DMS114 treated with DMSO at 0.1 percent for 48 hours (cell line): Measurements from ENCODE around the gene HEATR1.
"Not testable (repeated sequence)": the region's sequence is repeated elsewhere in the genome, so short reads cannot be mapped to it uniquely, and the experiment has no call there.

Experiments
- DNase-seq: peaks from one replicate; lab custom pipeline; 2025; ENCODE audit not compliant: unreplicated experiment; lab: John Stamatoyannopoulos, UW

HEATR1 gene

DNA sequence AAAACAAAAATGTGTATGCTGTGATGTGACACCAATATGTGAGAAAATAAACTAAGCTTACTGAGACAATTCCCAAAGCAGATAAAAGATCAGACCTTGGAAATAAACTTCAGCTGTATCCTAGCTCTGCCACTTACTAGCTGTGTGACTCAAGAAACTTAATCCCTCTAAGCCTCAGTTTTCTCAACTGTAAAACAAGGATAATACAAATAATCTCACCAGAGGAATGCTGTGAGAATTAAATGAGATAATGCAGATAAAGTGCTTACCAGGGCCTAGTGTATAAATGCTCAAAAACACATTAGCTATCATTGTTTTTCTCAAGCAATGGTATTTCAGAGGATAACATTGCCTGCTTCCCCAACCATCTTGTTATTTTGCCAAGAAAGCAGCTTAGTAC lies 2.1 kb downstream of the HEATR1 start:
- DNase-seq: no peak

DNA sequence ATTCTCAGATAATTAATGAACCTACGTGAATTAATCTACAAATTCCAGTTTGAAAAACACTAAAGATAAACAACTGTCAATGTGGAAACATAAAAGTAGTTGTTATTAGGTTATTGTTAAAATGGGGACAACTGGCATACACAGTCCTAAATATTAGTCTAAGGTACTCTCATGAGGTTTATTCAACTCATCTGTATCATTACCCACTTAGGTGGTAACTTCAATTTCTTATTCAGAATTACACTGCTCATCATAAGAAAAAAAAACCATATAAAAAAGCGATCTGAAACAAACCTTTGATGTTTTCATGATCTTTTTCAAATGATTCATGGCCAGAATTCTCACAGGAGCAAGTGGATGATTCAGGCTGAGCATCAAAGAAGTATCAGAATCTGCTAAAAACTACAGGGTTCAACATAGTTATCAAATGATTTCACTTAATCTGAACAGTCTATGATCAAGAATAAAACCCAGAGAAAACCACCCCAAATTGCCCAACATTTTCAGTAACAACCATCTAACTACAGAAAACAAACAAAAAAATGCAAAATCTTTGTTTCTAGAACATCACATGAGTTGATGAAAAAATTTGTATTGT lies 13.7 kb downstream of the HEATR1 start:
- DNase-seq: no peak

DNA sequence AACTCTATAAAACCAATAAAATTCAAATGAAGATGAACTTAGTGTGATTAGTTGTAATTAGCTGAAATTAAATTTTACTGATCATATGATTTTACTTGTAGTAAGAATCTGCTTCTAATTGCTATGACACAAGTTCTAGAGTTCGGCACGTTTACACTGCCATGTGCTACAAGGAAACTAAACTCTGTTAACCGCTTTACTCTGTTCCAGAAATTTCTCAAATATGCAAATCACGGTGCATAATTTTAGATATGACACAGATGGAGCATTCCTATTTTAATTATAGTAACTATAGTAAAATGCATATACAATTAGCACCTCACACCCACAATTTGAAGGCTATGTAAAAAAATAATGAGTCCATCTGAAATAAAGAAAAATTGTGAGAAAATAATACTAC lies 14.8 kb downstream of the HEATR1 start:
- no peak for DNase-seq

DNA sequence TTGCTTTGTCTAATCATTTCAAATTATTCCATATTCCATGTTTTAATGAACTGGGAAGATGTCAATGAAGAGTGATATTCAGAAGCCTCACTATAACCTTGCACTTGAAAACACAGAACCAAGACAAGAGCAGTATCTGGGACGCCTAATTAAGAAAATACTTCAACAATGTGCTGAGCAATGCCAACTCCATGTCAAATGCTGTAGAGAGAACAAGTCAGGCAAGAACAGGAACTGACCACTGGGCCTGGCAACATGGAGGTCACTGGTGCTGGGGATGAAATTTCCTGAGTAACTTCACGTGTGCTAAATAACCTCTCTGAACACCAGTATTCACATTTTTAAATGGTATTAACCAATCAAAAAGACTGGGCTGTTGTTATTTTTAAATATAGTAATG lies 22.8 kb downstream of the HEATR1 start:
- DNase-seq: no peak

DNA sequence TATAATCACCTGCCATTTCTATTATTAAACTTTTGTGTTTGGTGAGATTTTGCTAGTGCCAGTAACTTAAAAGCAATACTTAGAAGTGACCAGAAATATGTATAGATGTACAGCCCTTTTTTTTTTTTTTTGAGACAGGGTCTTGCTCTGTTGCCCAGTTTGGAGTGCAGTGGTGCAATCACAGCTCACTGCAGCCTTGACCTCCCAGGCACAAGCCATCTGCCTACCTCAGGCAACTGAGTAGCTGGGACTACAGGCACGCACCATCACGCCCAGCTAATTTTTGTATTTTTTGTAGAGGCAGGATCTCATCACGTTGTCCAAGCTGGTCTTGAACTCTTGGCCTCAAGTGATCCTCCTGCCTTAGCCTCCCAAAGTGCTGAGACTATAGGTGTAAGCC lies 23.9 kb downstream of the HEATR1 start:
- not testable (repeated sequence) for DNase-seq

DNA sequence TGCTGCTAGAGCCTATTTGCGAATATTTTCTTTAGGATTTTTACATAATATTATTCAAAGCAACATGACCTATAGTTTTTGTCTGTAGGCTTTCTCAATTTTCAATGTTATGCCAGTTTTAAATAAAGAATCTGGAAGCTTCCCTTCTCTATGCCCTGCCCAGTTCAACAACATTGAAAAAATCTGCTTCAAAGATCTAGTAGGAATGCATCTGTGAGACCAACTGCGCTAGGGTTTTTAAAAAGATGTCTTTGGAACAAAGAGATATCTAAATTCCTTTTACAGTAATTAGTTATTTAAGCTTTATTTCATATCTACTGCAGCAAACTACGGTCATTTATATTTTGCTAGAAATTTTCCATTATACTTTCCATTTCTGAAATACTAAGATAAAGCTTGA lies 25.7 kb downstream of the HEATR1 start:
- no peak for DNase-seq

DNA sequence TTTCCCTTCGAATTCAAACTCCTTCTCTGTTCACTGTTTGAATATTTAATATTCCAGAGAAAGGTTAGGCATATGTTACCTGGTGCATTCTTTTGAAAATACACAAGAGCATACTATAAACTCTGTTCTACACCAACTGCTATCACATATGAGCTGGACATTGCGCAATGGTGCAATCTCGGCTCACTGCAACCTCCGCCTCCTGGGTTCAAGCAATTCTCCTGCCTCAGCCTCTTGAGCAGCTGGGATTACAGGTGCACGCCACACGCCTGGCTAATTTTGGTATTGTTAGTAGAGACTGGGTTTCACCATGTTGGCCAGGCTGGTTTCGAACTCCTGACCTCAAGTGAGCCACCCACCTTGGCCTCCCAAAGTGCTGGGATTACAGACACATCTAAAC lies 27.3 kb downstream of the HEATR1 start:
- not testable (repeated sequence) for DNase-seq

DNA sequence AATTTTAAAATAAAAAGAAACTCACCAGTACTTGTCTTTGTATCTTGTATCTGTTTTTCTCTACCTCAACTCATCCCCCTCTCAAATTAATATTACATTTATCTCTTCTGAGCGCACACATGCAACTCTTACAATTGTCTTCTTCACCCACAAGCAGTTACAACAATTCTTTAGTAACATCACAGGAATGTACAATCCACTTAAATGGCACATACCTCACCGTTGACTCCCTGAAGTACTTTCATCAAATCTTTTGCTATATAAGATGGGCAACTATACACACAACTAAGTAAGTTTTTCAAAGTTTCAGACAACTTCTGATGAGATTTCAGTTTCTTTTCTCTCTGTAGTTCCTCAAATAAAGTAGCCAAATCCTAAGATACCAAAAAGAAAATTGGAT lies 28.3 kb downstream of the HEATR1 start:
- peak; percentile 2 for DNase-seq

DNA sequence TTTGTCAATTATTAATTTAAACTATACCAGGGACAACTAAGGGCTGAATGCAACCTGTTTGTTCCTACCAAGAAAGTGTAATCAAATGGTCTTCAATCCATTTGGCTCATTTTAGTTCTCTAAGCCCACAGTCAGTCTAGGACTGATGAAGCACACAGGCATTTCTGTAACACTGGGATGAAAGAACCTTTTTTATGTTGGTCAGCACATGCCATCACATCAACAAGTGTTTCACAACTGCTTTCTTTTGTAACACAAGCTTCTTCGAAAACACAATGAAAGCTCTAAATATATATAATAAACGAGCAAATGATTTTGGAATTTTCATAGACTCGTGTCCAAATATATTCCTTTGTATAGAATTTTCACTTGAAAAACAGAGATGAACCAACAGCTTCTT lies 28.8 kb downstream of the HEATR1 start:
- DNase-seq: no peak

DNA sequence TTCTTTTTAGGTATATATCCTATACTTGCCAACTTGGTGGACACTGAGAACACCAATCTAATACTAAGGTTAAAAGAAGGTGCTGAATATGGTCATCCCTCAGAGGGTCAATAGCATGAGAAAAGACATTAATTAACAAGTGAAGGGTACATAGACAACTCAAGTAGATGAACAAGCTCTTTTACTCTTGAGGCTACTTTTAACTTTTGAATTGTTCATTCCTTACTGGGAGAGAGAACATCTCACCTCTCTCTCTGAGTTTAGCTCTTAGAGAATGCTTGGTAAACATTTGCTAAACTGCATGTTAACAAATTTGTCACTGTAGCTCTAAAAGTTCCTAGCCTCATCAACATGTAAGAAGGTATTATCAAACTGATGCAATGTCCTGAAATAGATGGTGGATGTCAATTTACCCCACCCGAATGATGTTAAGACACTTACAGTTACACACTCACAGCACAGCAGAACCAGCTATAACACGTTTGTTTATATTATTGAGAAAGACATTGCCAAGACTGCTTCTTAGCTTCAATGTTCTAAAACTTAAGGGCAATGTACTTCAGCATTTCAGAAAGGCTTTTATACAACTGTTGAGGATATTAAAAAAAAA lies 35.9 kb downstream of the HEATR1 start:
- no peak for DNase-seq

DNA sequence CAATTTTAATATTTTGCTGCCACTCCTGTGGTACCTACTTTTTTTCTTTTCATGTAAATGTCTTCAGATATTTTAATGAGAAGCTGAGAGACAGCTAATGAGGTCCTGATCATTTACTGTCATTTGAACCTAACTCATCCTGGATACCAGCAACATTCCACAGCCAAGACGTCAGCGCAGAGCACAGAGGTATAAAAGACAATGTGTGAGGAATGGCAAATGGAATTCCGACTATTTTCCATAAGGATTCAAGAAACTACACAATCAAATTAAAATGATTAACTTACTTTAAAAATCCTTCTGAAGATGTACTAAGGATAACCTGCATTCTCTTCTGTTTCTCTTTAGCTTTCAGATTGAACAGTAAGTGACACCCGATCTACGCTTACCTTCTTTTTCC lies 38.8 kb downstream of the HEATR1 start:
- no peak for DNase-seq

DNA sequence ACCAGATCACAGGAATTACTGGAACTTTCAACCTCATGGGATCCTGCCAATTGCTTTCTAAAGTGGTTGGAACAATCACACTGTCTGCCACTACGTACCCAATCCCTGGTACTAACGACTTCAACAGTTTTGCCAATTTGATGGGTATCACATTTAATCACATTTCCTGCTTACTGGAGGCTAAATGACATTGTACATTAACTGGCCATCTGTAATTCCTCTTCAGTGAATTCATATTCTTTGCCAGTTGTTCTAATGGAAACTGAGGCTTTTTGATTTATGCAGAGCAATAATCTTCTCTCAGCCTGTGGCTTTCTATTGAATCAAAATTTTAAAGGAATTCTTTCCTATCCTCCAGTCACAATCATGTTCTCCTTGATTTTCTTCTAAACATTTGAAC lies 42.3 kb downstream of the HEATR1 start:
- DNase-seq: no peak

DNA sequence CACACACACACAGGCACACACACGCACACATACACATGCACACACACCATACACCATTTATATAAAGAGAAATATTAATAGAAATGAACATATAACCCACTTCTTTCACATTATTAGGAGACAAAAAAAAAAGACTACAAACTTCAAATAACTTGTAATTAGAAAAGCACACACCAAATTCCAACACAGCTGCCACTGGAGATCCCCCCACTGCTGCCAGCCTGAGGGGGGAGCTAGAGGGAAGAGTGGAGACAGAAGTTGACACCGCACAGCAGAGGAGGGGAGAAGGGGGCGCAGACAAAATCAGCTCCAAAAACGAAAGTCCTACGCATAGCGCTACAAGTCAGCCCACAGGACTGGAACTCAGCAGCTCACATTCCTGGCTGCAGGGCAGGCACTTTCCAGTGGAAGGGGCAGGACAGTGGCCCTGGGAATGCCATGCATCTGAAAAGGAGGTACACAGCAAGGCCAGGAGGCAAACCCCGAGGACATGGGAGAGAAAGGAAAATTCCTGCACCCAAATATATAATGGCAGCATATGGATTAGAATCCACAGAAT lies 44.0 kb downstream of the HEATR1 start:
- DNase-seq: no peak

DNA sequence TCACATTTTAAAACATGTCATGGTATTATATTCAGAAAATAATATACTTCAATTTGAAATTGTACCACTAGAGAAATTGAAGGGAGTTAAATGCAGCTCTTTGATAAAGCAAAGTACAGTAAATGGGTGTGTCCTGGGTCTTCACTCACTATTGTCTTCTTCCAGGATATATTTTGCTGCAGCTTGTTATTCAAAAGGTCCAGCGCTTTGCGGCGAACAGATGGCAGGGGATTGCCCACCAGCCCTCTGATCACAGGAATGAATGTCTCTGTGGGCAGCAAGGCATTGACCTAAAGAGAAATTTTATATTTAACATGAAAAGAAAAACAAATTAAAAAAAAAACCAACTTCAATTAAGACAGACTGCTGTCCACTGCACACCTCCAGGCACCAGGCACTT lies 45.5 kb downstream of the HEATR1 start:
- DNase-seq: no peak

DNA sequence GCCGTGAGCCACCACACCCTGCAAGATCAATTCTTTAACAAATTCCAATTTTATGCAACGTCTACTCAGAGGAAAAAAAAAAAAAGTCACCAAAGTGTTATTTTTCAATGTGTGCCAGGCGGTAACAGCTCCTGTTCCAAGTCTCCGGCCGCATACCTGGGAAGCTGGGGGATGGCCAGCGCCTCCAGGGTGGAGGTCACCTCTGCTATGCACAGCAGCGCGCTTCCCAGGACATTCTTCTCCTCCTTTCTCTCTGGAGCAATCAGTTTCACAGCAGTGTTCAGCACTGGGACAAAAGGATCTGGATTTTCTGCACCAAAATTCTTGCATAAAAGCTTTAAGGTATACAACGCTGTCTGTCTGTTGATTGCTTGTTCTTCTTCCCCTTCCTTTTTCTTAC lies 46.2 kb downstream of the HEATR1 start:
- no peak for DNase-seq

DNA sequence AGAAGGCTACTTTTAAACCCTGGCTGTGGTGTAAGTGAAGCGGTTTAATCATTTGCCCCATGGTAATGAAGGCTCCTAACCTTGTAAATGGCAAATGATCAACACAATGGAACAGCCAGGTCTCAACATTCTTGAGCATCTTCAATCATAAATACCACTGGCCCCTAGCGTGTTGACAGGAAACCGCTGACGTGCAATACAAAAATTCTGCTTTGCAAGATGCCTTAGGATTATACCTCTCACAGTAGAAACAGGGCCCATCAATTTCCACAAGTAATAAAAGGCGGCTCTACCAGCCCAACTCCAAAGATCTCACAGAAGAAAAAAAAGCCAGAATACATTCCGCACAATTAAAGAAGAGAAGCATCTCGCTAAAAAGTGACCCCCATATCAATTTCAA lies 47.7 kb downstream of the HEATR1 start:
- no peak for DNase-seq

DNA sequence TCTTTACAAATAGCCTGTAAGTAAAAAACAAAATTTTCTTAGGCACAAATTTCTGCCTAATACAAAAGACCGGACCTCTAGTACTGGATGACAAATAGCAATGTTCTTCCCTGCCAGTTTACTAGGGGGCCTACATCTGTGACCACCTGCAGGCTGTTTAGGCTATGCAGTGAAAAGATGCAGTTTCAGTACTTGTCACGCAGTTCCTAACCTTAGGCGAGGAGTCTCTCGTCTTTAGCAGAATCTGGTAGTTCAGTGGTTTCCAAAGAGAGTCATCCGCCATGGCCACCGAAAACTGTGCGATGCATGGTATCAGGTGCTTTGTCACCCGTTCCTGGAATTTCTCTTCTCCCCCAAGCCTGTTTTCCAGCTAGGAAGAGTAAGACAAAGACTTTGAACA lies 50.9 kb downstream of the HEATR1 start:
- no peak for DNase-seq

DNA sequence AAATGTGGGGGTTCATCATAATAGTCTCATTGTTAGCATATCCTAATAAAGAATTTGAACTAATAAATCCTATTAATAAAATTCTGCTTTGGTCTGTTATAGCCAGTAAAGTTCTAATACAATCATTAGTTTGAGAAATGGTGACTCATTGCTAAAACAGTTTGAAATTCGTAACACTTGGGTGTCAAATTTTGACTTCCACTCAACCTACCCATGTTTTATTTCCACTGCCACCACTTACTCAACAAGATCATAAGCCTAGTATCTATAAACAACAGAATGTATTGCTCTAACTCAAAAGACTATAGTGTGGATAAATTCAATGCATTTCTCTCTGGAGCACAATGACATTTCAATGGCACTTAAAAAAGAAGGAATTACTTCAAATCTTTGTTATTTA lies 51.4 kb downstream of the HEATR1 start:
- no peak for DNase-seq

DNA sequence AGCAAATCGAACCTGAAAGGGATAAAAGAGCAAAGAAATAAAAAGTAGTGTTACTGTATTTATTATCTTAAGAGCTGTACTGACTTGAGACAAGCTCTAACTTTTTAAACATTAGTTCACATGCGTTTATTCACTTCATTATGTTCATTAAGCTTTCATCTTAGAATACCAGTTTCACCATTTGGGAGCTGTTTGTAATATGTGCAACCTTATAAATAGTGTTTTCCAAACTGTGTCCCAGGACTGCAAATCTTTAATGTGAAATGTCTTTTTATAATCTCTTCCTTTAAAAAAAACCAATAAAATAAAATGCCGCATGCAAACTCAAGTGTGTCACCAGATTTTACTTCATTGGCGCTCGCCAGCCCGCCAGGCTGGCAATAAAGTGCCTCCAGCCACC lies 52.2 kb downstream of the HEATR1 start:
- no peak for DNase-seq

DNA sequence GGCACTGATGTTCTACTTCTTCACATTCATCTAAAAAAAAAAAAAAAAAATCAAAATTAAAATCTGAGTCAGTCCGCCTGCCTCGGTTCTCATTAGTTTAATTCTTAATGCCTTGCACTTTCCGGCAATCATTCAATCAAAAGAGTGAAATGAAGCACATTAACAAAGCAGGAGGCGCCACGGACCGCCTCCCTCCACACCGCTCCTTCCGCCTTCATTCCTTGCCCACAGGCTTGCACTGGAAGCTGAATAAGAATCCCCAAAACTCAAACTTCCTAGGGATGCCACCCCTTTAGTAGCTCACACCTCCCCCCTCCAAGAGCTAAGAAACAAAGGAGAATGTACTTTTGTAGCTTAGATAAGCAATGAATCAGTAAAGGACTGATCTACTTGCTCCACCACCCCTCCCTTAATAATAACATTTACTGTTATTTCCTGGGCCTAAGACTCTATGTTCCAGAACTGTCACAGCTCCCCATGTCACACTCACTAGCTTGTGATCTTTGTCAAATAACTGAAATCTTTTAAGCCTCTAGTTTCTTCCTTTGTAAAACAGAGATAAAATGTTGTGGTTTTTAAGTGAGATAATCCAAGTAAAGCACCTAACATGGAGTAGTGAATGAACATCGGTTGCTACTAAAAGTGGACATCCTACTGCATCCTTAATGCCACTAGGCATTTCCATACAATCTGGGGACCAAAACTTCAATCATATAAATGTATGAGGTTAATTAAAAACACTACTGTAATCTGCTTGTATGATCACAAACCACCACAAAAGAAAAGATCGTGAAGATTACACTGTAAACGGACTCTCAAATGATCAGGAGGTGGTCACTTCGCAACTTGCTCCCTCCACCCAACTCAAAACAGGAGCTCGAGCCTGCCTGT lies 53.1 kb downstream of the HEATR1 start:
- DNase-seq: no peak

DNA sequence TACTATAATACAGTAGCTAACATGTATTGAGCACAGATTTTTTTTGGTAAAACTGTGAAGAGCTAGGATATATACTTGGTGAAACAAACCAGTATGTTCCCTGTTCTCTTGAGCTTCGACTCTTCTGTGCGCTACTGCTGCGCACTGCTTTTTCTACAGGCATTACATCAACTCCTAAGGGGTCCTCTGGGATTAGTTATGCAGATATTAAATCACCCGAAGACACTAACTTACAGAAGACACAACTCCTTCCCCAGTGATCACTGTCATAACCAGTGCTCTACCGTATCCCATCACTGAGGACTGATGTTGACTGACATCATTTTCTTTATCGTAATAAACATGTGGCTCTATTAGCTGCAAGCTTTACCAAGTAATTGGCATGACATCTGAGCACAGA lies 55.9 kb downstream of the HEATR1 start:
- no peak for DNase-seq

DNA sequence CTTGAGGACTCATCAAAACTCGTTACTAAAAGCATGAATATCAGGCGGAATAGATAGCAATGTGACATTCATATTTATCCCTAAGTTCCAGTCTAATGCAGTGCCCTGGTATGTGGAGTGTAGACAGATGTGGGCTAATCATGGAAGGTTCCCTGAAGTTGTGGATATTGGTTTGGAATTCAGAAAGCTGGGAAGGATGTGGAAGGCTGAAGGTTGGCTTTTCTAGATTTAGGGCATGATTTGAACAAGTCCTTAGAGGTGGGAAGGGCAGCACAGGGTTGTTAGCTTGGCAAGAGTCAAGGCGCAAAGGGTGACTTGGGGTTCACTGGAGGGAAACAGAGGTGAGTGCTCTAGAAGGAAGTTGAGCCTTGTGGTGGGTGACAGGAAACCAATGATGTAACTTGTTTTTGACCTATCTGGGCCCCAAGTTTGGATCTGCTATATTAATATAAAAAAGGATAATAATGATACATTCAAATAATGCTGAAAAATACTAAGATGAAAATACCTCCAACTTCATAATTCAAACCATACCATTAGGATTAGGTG lies 58.6 kb downstream of the HEATR1 start:
- no peak for DNase-seq
